K562 (cell line): ENCODE data around the gene MBNL2. TPM values are rescaled to one million over a fixed set of nuclear protein-coding genes. Genes with fewer than 3 reads are reported as not detected.

ENCODE experiments used
- ATAC-seq: fragments of 200-7000 bp; cut with Tn5 transposase; 3 replicates; pipeline ENCODE4 v1.9.1; 2020; ENCODE audit warnings: moderate library complexity
- BruUV-seq: library from RNA; stranded (reverse); fragments of 400-500 nt; replicated peaks from 2 replicates; lab custom pipeline; 2021; lab: Mats Ljungman, UMichigan
- CTCF ChIA-PET: fragments of 300-600 bp; formaldehyde crosslinking; extraction: SDS; loops from one replicate; lab custom pipeline; 2021; ENCODE audit warnings: low intra/inter-chr PET ratio; lab: Yijun Ruan, JAX
- POLR2A ChIA-PET: fragments of 300-600, 350-650 bp; sonication (Branson Sonifier 250); formaldehyde crosslinking; extraction: SDS; loops from one replicate; lab custom pipeline; 2021; ENCODE audit warnings: antibody characterized with exemption, inconsistent platforms; lab: Yijun Ruan, JAX
- DNase-seq, 4 experiments: peaks; one replicate each; pipeline versions ENCODE4 v3.0.0 to v3.0.0-alpha.2; 2011 to 2018; ENCODE audit warnings: low spot score in 3 of 4, mixed read lengths in 3 of 4; ENCODE audit errors: extremely low read depth in 1 of 4
- FAIRE-seq: peaks from 2 replicates; lab custom pipeline; 2011; peaks lifted over from hg19 to GRCh38; lab: Jason Lieb, UNC
- H2AFZ ChIP-seq: 2 replicates; pipeline ENCODE4 v1.6.0; 2011; ENCODE audit warnings: low read depth, low read length, control low read depth, inconsistent platforms
- H3K27ac ChIP-seq: fragments of 200-600 bp; 3 replicates; pipeline ENCODE4 v1.8.0; 2011; ENCODE audit warnings: low read depth, mild to moderate bottlenecking, control low read depth, inconsistent platforms, low read length, moderate library complexity, mixed read lengths; ENCODE audit errors: extremely low read depth
- H3K27me3 ChIP-seq, 2 experiments: fragments of 300-600 bp in 1 of 2; 2 replicates in 1 of 2; 3 replicates in 1 of 2; pipeline versions ENCODE4 v1.6.0 to v1.8.0; 2011; ENCODE audit warnings: inconsistent platforms in 2 of 2, low read length in 2 of 2, mild to moderate bottlenecking in 1 of 2, mixed read lengths in 1 of 2, moderate library complexity in 1 of 2; ENCODE audit not compliant: control insufficient read depth in 2 of 2, insufficient read depth in 2 of 2
- H3K36me3 ChIP-seq: fragments of 300-600 bp; 3 replicates; pipeline ENCODE4 v1.8.0; 2011; ENCODE audit warnings: mild to moderate bottlenecking, low read length, inconsistent platforms; ENCODE audit not compliant: control insufficient read depth, insufficient read depth
- H3K4me1 ChIP-seq, 2 experiments: fragments of 200-600 bp in 1 of 2; replicated peaks in 1 of 2; 2 replicates in 1 of 2; 3 replicates in 1 of 2; pipeline versions ENCODE4 v1.5.1 to v1.8.0; 2011; ENCODE audit warnings: inconsistent platforms in 2 of 2, low read length in 2 of 2, mild to moderate bottlenecking in 1 of 2, mixed read lengths in 1 of 2, moderate library complexity in 1 of 2; ENCODE audit not compliant: control insufficient read depth in 2 of 2, insufficient read depth in 2 of 2
- H3K4me2 ChIP-seq: 2 replicates; pipeline ENCODE4 v1.6.1; 2011; ENCODE audit warnings: low read length, control low read depth, inconsistent platforms, mixed read lengths; ENCODE audit not compliant: insufficient read depth
- H3K4me3 ChIP-seq: fragments of 200-600 bp; sonication (generic), shearing (Covaris generic); 2 replicates; pipeline ENCODE4 v1.5.1; 2016; ENCODE audit warnings: control low read depth, inconsistent platforms
- H3K79me2 ChIP-seq: fragments of 200-600 bp; 3 replicates; pipeline ENCODE4 v1.8.0; 2011; ENCODE audit warnings: low read length, inconsistent platforms; ENCODE audit not compliant: control insufficient read depth, insufficient read depth
- H3K9ac ChIP-seq, 2 experiments: 2 replicates each; pipeline versions ENCODE4 v1.6.0 to v1.6.1; 2011; ENCODE audit warnings: low read depth in 2 of 2, low read length in 2 of 2, control low read depth in 1 of 2, inconsistent platforms in 1 of 2, mild to moderate bottlenecking in 1 of 2, mixed read lengths in 1 of 2; ENCODE audit not compliant: insufficient read depth in 1 of 2
- H3K9me1 ChIP-seq: one replicate; pipeline ENCODE4 v1.6.0; 2011; ENCODE audit warnings: inconsistent platforms, mild to moderate bottlenecking, low read length, moderate library complexity; ENCODE audit not compliant: control insufficient read depth, insufficient read depth
- H3K9me3 ChIP-seq: replicated peaks from 2 replicates; pipeline ENCODE4 v1.5.1; 2011; ENCODE audit warnings: low read depth, low read length, inconsistent platforms; ENCODE audit not compliant: control insufficient read depth, insufficient read depth
- H4K20me1 ChIP-seq: replicated peaks from 2 replicates; pipeline ENCODE4 v1.6.1; 2011; ENCODE audit warnings: low read length, inconsistent platforms, mixed read lengths; ENCODE audit not compliant: control insufficient read depth, insufficient read depth
- ARID4B ChIP-seq: sonication (generic); formaldehyde crosslinking; IDR thresholded peaks from 2 replicates; pipeline ENCODE4 v1.8.0; 2022; ENCODE audit warnings: mild to moderate bottlenecking, missing genetic modification reagents
- MYC ChIP-seq, 2 experiments: fragments of 250-450 bp in 1 of 2; sonication (Bioruptor Pico) in 1 of 2; IDR thresholded peaks; 2 replicates each; pipeline versions ENCODE4 v1.5.1 to v1.6.1; 2012 to 2021; ENCODE audit warnings: low read depth in 2 of 2, borderline replicate concordance in 1 of 2, improper control_type of control experiment in 1 of 2, low read length in 1 of 2, mild to moderate bottlenecking in 1 of 2, moderate library complexity in 1 of 2
- SREBF2 ChIP-seq: sonication (generic); formaldehyde crosslinking; IDR thresholded peaks from 2 replicates; pipeline ENCODE4 v1.4.0; 2020; ENCODE audit warnings: mild to moderate bottlenecking, missing genetic modification reagents
- WGBS: fragments of 100-300 bp; shearing (Covaris generic); methylation state at CpG from one replicate; pipeline ENCODE4 v1.1.6; 2016; ENCODE audit warnings: low coverage, mixed read lengths; ENCODE audit not compliant: insufficient coverage; ENCODE audit errors: missing lambda C conversion rate; 5-methylcytosine and 5-hydroxymethylcytosine counted together
- in situ Hi-C: fragments of 300-500 bp; cut with MboI; formaldehyde crosslinking; loops from 4 replicates; pipeline ENCODE4 v1.15.0; 2018; ENCODE audit warnings: inconsistent platforms, mixed read lengths
- intact Hi-C: fragments of 100-400 bp; cut with micrococcal nuclease; formaldehyde crosslinking; loops from 2 replicates; pipeline ENCODE4 v1.14.2; 2022
- polyA plus RNA-seq, 8 experiments: library from polyadenylated mRNA; depleted of rRNA in 4 of 8; stranded (reverse) in 5 of 8; unstranded in 3 of 8; fragments of >200 nt; fragmentation: Nextera tagmentation in 2 of 8; fragmentation: Illumina TruSeq in 1 of 8; extraction: Ambion mirVana in 2 of 8; extraction: Trizol in 1 of 8; gene quantifications; 2 replicates each; pipeline versions ENCODE4 v1.2.1 to v1.2.3, GENCODE V29; 2011 to 2014; ENCODE audit warnings: inconsistent platforms in 1 of 8, missing spikeins in 1 of 8
- total RNA-seq, 7 experiments: library from RNA; depleted of rRNA in 6 of 7; stranded (reverse); fragments of >200 nt in 6 of 7; fragmentation: Illumina TruSeq in 2 of 7; extraction: Trizol in 2 of 7; gene quantifications; 2 replicates each; pipeline versions ENCODE4 v1.2.1 to v1.2.3, GENCODE V29; 2011 to 2021; ENCODE audit warnings: low replicate concordance in 1 of 7

Gene MBNL2
- total and polyA plus RNA-seq, 9 of the 15 experiments (the other 6 are each of a cell fraction or from before 2014, with no cell fraction given): 7.0 to 24.8 (median 13.8) TPM

GRCh38 chr13:97231829-97232196 lies 9.7 kb downstream of the MBNL2 start:
- H3K9me1 ChIP-seq: no peaks in the 10 kb centered on the region
- DNase-seq (no peak), FAIRE-seq (no peak), ATAC-seq (no peak)
- H3K27ac ChIP-seq: no peak overlapping the region
- H3K4me3 ChIP-seq: no peak overlapping the region
- peaks cover 21% of the 10 kb centered on the region for H3K36me3 ChIP-seq
- H4K20me1 ChIP-seq: peaks cover 49% of the 10 kb centered on the region
- CTCF ChIA-PET: no interaction called here
- peaks cover 97% of the 10 kb centered on the region for H3K79me2 ChIP-seq
- TF ChIP-seq MYC (IDR thresholded peaks at IDR 0.05; ENCODE audit: low read depth, low read length) (no peak), MYC (CRISPR knock-in tag; IDR thresholded peaks at IDR 0.05; ENCODE audit: borderline replicate concordance, low read depth) (no peak), ARID4B (CRISPR knock-in tag) (no peak), SREBF2 (no peak)
- in situ Hi-C loops (no loop called here), intact Hi-C loops (no loop called here)
- POLR2A ChIA-PET: interaction anchor here (0.6 to 2.0 kb wide), 6 partner anchors 8 to 18 kb away, joined by 3 to 5 read pairs (median 4); partner anchors contain the start of gene MBNL2
- WGBS: 47% methylated on average over 5 of the region's 6 CpGs
- H2AFZ ChIP-seq: no peak overlapping the region
- no TSS peak for BruUV-seq
- no peaks in the 10 kb centered on the region for H3K27me3 ChIP-seq
- H3K9ac ChIP-seq: no peak overlapping the region
- H3K9me3 ChIP-seq: no peaks in the 10 kb centered on the region
- H3K4me1 ChIP-seq: peaks cover 0 to 45% of the 10 kb centered on the region in 2 experiments; a peak in 4 of 5 replicates
- H3K4me2 ChIP-seq: no peak overlapping the region
